ENCODE data around the gene SPSB2. TPM values are rescaled to one million over a fixed set of nuclear protein-coding genes. Genes with fewer than 3 reads are reported as not detected.

SPSB2 gene
- total RNA-seq, 1 donor from 2014 or later, result 30.2 TPM

GRCh38 chr12:6916426-6917200, 43.5 kb upstream of the SPSB2 start:
- DNase-seq, result no peak

GRCh38 chr12:6915789-6916285, 42.7 kb upstream of the SPSB2 start:
- Histone ChIP-seq H3K27ac (no peak overlapping the region), H3K27me3 (no peaks in the 10 kb centered on the region), H3K36me3 (no peaks in the 10 kb centered on the region), H3K4me3 (no peak overlapping the region), H3K9me3 (no peaks in the 10 kb centered on the region), H3K4me1 (peaks cover 6% of the 10 kb centered on the region)
- intact Hi-C loops (cut with DNase I), result no loop called here
- no peak for TF ChIP-seq CTCF (IDR thresholded peaks at IDR 0.05)
- no peak for DNase-seq
- no peak for ATAC-seq

More at GRCh38 chr12:6916426-6917200, 43.5 kb upstream of the SPSB2 start:
- Histone ChIP-seq H3K27ac (no peak overlapping the region), H3K27me3 (no peaks in the 10 kb centered on the region), H3K36me3 (no peaks in the 10 kb centered on the region), H3K9me3 (no peaks in the 10 kb centered on the region), H3K4me3 (no peak overlapping the region), H3K4me1 (peaks cover 6% of the 10 kb centered on the region)
- no peak for TF ChIP-seq CTCF (IDR thresholded peaks at IDR 0.05)
- intact Hi-C loops (cut with DNase I), result no loop called here
- ATAC-seq, result no peak

- intact Hi-C loops (cut with DNase I), result no loop called here
- Histone ChIP-seq H3K27me3 (no peaks in the 10 kb centered on the region), H3K4me1 (peaks cover 6% of the 10 kb centered on the region), H3K9me3 (no peaks in the 10 kb centered on the region), H3K36me3 (no peaks in the 10 kb centered on the region), H3K4me3 (peak overlapping the region; percentile 62), H3K27ac (peak overlapping the region; percentile 80)
- DNase-seq, result no peak
- ATAC-seq, result peak; percentile 5
- TF ChIP-seq CTCF (IDR thresholded peaks at IDR 0.05), result no peak
These were observed 42.1 kb upstream of the SPSB2 start for GRCh38 chr12:6914947-6915788.

- no peaks in the 10 kb centered on the region for H3K27me3 ChIP-seq
- ATAC-seq (peak; percentile 90), DNase-seq (peak; percentile 90)
- no peak for TF ChIP-seq CTCF (IDR thresholded peaks at IDR 0.05)
- H3K27ac ChIP-seq, result peak within 1 kb of the TSS; percentile 80
- peaks cover 6% of the 10 kb centered on the region for H3K4me1 ChIP-seq
- intact Hi-C loops (cut with DNase I), result no loop called here
- peak within 1 kb of the TSS; percentile 62 for H3K4me3 ChIP-seq
- H3K9me3 ChIP-seq, result no peaks in the 10 kb centered on the region
- no peaks in the 10 kb centered on the region for H3K36me3 ChIP-seq
These were observed 41.3 kb upstream of the SPSB2 start, which contains the start of gene ENO2 for GRCh38 chr12:6914246-6914946. TSS of gene ENO2 (plus strand) at chr12:6914580. CDS start at chr12:6915833, 1,253 bp downstream.

GRCh38 chr12:6912164-6912935, 39.2 kb upstream of the SPSB2 start:
- no peak for DNase-seq

More at GRCh38 chr12:6912164-6912935, 39.2 kb upstream of the SPSB2 start:
- no peak for ATAC-seq
- Histone ChIP-seq H3K27ac (no peak overlapping the region), H3K4me3 (no peak overlapping the region), H3K9me3 (no peaks in the 10 kb centered on the region), H3K4me1 (peaks cover 6% of the 10 kb centered on the region), H3K27me3 (no peaks in the 10 kb centered on the region), H3K36me3 (no peaks in the 10 kb centered on the region)
- no peak for TF ChIP-seq CTCF (IDR thresholded peaks at IDR 0.05)
- intact Hi-C loops (cut with DNase I), result no loop called here
